DMS53 treated with DMSO at 0.1 percent for 48 hours (cell line): ENCODE results near the gene PHF2.

Experiments used
- DNase-seq: peaks from one replicate; lab custom pipeline; 2025; ENCODE audit not compliant: unreplicated experiment; lab: John Stamatoyannopoulos, UW

Gene PHF2

DNA sequence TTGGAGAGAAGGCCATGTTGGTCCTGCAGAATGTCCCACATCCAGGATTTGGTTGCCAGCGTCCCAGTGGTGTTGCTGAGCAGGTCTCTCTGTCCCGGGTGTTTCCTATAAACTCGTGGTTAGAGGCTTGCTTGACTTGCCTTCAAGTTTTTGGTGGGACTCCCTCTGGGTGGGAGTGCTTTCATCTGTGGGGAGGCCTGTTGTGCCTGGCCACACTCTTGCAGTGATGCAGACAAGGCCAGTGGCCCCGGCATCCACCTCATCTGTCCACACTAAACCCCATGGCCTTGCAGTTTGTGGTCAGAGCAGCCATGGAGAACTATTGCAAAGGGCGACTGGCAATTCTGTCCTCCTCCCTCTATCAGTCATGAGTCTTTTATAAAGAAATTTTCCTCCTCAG, 71.8 kb downstream of the PHF2 start:
- DNase-seq = no peak

- no peak for DNase-seq
Measured at GRCh38 chr9:93648836-93649235, 72.5 kb downstream of the PHF2 start.

GRCh38 chr9:93649610-93650261, 73.4 kb downstream of the PHF2 start:
- DNase-seq = no peak

DNA sequence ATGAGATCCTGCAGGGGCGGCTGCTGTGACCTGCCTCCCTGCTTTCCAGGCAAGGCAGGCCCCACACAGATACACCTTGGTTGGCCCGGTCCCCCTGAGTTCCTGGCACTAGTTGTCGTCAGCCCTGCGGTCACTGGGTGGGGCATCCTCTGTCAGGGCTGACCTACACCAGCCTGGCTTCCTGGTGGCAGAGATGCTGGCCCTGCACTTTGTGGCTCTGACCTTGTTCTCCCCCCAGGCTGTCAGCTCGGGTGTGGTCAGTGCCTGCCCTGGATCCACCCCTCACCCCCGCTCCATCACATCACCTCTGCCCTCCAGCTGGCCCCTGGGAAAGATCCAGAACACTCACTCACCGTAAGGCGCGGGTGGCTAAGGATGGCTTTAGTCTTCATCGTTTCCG, 74.1 kb downstream of the PHF2 start:
- DNase-seq = no peak

GRCh38 chr9:93651521-93651950, 75.2 kb downstream of the PHF2 start:
- no peak for DNase-seq

DNA sequence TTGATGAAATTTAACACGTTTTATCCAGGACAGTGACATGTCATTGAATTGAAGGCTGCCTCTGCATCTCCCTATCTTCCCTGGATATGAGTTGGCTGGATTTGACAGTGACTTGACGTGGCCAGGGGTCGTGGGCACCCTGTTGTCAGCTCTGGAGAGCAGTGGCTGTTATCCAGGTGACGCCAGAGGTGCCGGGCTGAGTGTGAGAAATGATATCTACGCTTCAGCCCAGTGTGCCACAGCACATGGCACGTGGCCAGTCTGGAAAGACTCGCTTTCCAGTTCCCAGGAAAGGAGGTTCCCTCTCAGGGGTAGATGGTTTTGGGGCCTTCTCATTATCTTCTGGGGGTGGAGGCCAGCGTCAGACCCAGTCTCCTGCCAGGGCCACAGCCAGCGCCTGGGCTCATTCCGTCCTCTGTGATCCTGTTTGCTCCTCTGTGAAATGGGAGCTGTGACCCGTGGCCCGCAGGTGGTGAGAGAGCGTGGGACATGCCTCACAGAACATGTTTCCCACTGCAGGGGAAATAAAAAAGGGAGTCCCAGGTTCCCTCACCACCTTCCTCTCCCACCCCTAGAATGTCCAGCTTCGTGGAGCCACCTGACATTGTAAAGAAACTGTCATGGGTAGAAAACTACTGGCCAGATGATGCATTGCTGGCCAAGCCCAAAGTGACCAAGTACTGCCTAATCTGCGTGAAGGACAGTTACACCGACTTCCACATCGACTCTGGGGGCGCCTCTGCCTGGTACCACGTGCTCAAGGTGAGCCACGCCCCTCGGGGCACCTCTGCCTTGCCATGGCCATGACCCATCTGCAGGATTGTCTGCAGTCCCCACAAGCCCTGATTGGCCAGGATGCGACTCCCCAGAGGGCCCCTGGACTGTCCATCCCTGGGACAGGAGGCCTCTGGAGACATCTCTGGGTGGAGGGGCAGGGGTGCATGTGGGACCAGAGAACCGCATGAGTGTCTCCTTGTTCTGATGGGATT, 76.5 kb downstream of the PHF2 start:
- DNase-seq = no peak

GRCh38 chr9:93653760-93654159, 77.4 kb downstream of the PHF2 start:
- DNase-seq = no peak

- DNase-seq = no peak
Measured at GRCh38 chr9:93654351-93654961, 78.1 kb downstream of the PHF2 start.

DNA sequence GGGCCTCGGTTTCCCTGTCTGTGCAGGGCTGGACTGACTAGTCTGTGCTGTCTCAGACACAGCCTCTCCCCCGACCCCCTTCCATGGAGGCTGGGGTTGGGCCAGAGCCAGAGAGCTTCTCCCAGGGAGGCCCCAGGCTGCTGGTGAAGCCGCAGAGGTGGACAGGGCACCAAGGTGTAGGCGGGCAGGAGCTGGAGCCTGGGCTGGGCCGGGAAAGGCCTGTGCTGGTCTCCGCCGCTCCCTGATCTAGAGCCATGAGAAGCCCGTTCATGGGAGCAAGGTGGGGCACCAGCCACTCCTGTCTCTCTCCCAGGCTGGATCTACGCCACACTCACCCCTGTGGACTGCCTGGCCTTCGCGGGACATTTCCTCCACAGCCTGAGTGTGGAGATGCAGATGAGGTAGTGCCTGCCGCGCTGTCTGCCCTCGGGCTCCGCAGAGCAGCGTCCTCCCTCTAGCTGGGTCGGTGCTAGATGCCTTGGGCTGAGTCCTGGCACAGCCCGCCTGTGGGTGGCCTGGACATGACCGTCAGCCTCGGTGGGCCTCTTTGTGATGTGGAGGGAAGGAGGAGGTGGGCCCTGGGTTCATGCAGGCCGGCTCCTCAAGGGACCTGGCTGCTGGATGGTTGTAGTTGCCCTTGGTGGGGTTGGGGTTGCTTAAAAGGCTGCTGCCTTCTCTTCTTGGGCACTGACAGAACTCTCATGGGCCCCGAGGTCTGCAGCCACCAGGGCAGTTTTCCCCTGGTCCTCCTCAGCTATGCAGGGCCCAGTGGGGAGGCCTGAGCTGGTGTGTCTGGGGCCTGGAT, 79.4 kb downstream of the PHF2 start:
- no peak for DNase-seq

- DNase-seq = no peak
Measured at GRCh38 chr9:93656426-93657239, 80.2 kb downstream of the PHF2 start.

DNA sequence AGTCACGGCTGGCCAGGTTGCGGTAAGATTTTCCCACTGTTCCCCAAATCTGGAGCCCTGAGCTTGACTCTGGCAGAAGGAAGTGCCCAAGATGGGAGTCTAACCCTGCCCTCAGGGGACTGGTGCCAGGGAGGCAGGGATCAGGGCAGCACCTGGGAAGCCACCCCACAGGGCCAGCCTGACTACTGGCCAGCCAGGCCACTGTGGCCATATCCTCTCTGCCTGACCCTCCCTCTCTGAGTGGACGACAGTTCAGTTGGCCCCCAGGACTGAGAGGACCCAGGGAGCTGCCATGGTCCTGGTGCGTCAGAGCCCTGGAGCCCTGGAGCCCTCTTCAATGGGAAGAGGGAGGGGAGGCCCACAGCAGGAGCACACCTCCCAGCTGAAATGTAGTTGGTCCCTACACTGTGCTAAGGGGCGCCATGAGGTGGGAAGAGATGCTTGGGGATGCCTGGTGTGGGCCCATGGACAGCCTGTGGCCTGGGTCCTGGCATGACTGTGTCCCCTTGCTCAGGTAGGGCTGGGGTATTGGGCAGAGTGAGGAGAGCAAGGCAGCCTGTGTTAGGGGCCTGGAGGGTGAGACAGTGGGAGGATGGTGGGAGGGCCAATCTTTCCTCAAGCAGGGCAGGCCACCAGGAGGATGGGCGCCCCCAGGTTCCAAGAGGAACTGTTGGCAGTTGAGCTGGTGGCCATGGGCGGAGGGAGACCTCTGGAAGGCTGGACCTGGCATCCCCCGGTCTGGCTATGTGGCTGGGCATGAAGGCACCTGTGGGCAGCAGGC, 81.1 kb downstream of the PHF2 start:
- no peak for DNase-seq

- DNase-seq = no peak
Measured at GRCh38 chr9:93658184-93658925, 82.0 kb downstream of the PHF2 start.

DNA sequence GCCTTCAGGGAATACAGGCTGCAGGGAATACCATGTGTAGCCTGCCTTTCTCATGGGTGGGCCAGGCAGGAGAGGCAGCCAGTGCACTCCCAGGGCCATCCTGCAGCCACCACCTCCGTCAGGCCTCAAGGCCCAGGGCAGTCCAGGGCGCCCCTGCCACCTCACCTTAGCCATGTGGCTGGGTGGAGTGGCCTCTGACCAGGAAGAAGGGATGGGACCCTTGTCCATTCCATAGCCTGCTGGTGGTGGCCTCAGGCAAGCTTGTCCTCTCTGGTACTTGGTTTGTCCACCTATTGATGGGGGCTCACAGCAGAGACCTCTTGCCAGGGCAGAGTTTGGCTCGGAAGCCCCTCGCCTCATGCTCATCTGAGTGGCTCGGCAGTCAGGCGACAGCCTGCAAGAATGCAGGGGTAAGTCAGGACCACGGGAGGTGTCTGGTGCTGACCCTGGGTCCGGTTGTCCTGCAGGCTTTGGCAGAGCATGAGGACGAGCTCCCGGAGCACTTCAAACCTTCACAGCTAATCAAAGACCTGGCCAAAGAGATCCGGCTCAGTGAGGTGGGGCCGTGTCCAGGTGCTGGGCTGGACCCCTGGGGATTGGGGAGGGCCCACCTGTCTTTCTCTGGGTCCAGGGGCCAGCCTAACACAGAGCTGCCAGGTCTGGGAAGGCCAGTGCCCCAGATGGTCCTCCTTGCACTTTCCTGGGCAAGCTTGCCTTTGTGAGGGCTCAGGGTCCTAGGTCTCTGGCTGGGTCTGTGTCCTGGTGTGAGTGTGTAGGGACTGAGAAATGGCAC, 82.9 kb downstream of the PHF2 start:
- no peak for DNase-seq

DNA sequence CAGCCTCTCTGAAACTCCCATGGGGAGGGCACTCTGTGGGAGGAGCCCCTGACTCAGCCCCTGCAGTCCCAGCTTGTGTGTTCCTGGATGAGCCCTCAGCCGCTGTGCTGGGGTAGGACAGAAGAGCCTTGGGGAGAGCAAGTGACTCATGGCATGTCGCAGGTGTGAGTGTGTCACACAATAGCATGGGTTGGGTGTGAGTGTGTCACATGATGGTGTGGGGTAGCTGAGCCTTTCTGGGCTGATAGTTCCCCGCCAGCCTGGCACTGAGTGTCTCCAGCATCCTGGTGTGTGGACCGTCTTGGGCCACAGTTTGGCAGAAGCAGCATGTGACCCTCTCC, 83.4 kb downstream of the PHF2 start:
- no peak for DNase-seq

DNA sequence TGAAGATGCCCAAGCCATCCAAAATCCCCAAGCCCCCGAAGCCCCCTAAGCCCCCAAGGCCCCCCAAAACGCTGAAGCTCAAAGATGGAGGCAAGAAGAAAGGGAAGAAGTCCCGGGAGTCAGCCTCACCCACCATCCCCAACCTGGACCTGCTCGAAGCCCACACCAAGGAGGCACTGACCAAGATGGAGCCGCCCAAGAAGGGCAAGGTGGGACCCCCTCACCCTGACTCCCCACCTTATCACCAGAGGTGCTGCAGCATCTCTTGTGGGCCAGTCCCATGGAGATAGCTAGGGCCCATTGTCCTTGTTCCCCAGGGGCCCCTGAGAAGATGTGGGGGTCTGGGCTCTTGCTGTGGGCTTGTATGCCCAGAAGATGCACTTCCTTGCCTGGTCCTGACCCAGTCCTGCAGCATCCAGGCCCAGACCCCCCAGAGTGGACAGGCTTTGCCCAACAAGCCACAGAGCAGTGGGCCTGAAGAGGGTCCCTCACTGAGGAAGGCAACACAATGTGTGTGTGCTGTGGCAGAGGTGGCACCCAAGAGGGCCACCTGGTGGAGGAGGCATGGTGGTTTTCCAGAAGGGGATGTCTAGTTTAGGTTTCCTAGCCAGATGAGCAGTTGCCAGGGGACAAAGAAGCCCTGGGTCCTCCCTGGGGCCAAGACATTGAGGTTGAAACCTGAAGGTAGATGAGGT, 84.1 kb downstream of the PHF2 start:
- DNase-seq = no peak

- DNase-seq = no peak
Measured at GRCh38 chr9:93661591-93661990, 85.2 kb downstream of the PHF2 start.

DNA sequence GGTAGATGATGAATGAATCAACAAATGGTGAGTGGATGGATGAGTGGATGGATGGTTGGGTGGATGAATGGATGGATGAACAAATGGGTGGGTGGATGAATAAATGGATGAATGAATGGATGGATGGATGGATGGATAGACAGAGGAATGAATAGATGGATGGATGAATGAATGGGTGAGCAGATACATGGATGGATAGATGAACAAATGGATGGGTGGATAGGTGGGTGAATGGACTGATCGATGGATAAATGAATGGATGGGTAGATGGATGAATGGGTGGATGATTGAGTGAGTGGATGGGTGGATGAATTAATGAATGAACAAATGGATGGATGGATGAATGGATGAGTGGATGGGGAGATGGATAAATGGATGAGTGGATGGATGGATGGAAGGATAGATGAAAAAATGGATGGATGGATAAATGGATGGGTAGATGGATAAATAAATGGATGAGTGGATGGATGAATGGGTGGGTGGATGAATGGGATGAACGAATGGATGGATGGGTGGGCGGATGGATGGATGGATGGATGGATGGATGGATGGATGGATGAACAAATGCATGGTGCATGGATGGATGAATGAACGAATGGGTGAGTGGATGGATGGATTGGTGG, 85.7 kb downstream of the PHF2 start:
- no peak for DNase-seq
